ENCODE measurements around the gene CEACAM5.

Gene CEACAM5

GRCh38 chr19:41708481-41708880, at the start of gene CEACAM5:
Gene CEACAM5 (plus strand): TSS chr19:41708626. CDS start chr19:41708732, 106 bp downstream.
- TF ChIP-seq CTCF (IDR thresholded peaks at IDR 0.05) (no peak), ZFX (IDR thresholded peaks at IDR 0.05; ENCODE audit: borderline replicate concordance) (no peak)

DNA sequence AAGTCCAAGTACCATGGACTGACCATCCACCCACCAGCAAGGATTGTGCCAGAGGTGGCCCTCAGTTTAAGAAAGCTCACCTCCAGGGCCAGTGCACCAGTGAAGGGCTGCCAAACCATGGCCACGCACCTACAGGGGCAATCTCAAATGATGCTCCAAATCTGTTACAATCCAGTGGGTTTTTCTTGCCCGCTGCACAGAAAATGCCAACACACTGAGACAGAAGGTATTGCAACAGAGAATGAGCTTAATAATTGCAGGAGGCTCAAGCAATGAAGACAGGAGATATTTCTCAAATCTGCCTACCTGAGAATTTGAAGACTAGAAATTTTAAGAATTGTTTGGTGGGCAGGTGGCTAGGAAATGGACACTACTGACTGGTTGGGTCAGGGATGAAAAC, 42.4 kb upstream of the CEACAM5 start:
- no peak overlapping the region for H3K27ac ChIP-seq
- TF ChIP-seq ZFX (IDR thresholded peaks at IDR 0.05; ENCODE audit: borderline replicate concordance): no peak
- no peak for TF ChIP-seq CTCF (IDR thresholded peaks at IDR 0.05)

More at GRCh38 chr19:41708481-41708880, at the start of gene CEACAM5:
- H3K27ac ChIP-seq: no peak within 1 kb of the TSS

DNA sequence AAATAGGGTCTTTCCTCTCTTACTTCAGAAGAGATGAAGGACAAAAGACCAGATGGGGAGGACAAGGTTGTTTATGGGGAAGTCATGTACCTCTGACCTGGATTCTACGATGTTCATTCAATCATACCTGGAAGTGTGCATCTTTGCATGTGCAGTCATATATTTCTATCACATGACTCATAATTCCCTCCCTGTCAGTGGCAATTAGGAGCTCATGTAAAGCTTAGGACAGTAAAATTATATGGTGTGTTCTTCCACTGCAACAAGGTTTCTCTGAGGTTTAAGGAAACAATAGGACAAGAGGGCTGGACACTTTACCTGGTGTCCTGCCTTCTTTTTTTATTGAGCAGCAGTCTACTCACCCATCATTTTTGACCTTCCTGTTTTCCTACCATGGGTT, 40.1 kb upstream of the CEACAM5 start:
- no peak for TF ChIP-seq ZFX (IDR thresholded peaks at IDR 0.05; ENCODE audit: borderline replicate concordance)
- no peak for TF ChIP-seq CTCF (IDR thresholded peaks at IDR 0.05)
- no peak overlapping the region for H3K27ac ChIP-seq

- TF ChIP-seq CTCF (IDR thresholded peaks at IDR 0.05) (no peak), ZFX (IDR thresholded peaks at IDR 0.05; ENCODE audit: borderline replicate concordance) (no peak)
- no peak overlapping the region for H3K27ac ChIP-seq
Observed at GRCh38 chr19:41670755-41671154, 37.7 kb upstream of the CEACAM5 start.

DNA sequence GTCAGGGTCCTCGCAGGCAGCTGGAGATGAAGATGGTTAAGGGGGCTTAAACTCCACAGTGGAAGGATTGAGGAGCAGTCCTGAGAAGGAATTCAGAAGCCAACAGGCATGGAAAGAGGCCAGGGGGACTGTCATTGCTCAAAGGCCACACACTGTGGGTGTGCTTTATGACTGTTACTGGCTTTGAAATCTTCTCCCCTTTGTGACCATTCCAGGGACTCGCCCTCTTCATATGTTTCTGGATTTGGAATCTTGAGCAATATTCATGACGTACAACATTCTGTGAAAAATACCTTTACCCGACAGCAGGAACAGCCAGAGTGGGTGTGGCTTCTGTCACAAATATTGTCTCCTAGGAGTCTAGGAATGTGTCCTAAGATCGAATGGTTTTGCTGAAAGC, 36.9 kb upstream of the CEACAM5 start:
- TF ChIP-seq ZFX (IDR thresholded peaks at IDR 0.05; ENCODE audit: borderline replicate concordance) (no peak), CTCF (IDR thresholded peaks at IDR 0.05) (no peak)
- H3K27ac ChIP-seq: no peak overlapping the region

GRCh38 chr19:41682437-41682836, 26.0 kb upstream of the CEACAM5 start:
- H3K27ac ChIP-seq: no peak overlapping the region
- TF ChIP-seq ZFX (IDR thresholded peaks at IDR 0.05; ENCODE audit: borderline replicate concordance) (no peak), CTCF (IDR thresholded peaks at IDR 0.05) (no peak)

- TF ChIP-seq ZFX (IDR thresholded peaks at IDR 0.05; ENCODE audit: borderline replicate concordance) (no peak), CTCF (IDR thresholded peaks at IDR 0.05) (no peak)
- H3K27ac ChIP-seq: no peak overlapping the region
Observed at GRCh38 chr19:41687419-41687818, 21.0 kb upstream of the CEACAM5 start.

All from 22Rv1 (cell line).